ENCODE results near the gene MYT1.

DNA sequence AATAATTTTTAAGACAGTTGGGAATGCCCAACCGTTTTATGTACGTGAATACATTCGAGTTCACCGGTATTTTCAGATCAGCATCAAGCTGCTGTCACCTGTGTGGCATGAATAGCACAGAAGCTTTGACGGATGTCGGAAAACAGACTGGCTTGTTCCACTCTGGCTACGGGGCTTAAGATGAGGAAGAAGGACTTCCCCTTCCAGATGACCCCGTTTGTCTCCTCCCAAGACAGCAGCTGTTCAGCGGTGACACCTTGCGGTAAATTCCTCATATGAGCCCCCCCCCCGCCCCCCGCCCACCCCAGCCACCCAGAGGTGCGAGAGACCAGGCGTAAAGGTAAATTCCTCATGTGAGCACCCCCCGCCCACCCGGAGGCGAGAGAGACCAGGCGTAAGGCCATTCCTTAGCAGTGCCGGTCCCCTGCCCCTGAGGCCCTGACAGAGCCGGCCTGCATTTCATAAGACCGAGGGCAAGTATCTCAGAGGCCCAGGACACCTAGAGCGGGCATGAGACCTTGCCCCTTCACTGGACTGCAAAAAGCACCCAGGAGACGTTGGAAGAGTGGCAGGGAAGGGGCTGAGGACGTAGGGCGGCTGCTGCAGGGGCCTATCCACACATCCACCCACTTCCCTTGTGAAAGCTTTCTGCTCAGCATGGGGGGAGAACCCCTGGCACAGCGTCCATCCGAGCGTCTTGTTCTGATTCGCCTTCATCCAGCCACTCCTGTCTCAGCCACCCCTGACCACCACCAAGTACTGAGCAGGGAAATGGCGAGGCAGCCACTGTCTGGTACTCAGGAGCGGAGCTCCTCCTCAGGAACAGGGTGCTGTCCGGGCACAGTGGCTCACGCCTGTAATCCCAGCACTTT is 84.0 kb downstream of the MYT1 start:
- TF ChIP-seq CTCF (conservative IDR thresholded peaks at IDR 0.05) (no peak), ZFX (IDR thresholded peaks at IDR 0.05) (no peak)
